ENCODE results near the gene HEATR9.

DNA sequence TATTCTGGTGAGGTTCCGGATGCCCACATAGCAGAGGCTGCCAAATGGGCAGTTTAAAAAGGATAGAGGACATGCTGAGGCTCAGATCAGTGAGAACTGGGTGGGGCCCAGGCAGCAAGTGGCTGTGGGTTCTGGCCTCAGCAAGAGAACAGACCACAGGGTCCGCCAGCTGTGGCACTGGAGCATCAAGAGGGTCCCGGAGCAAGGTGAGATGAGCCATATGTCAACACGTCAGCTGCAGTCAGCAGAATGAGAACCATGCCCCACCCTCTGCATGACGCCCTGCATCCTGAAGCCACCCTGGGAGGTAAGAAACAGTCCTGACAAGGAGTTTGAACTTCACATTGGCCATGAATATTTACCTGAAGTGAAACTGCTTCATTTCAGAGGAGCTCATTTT, 31.6 kb upstream of the HEATR9 start:
- TF ChIP-seq, protein P1, sequence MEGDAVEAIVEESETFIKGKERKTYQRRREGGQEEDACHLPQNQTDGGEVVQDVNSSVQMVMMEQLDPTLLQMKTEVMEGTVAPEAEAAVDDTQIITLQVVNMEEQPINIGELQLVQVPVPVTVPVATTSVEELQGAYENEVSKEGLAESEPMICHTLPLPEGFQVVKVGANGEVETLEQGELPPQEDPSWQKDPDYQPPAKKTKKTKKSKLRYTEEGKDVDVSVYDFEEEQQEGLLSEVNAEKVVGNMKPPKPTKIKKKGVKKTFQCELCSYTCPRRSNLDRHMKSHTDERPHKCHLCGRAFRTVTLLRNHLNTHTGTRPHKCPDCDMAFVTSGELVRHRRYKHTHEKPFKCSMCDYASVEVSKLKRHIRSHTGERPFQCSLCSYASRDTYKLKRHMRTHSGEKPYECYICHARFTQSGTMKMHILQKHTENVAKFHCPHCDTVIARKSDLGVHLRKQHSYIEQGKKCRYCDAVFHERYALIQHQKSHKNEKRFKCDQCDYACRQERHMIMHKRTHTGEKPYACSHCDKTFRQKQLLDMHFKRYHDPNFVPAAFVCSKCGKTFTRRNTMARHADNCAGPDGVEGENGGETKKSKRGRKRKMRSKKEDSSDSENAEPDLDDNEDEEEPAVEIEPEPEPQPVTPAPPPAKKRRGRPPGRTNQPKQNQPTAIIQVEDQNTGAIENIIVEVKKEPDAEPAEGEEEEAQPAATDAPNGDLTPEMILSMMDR (IDR thresholded peaks at IDR 0.05; ENCODE audit: poor library complexity), result no peak
- no peak for TF ChIP-seq EZH2phosphoT487 (IDR thresholded peaks at IDR 0.05; ENCODE audit: low read depth, severe bottlenecking, unreplicated experiment)
- no peak for TF ChIP-seq EZH2 (IDR thresholded peaks at IDR 0.05; ENCODE audit: borderline replicate concordance)

Data from hepatocyte (in vitro differentiated cells).